ENCODE measurements around the gene SMCR8.
"Not testable (repeated sequence)": the region's sequence is repeated elsewhere in the genome, so short reads cannot be mapped to it uniquely, and the experiment has no call there.

The SMCR8 gene

GRCh38 chr17:18314731-18315561 lies at the start of gene SMCR8, which contains the start of gene TOP3A:
SMCR8 (plus strand) TSS chr17:18315293; CDS start chr17:18315790, 497 bp downstream.
TOP3A (minus strand) TSS chr17:18314994; CDS start chr17:18314778, 216 bp downstream.
- DNase-seq = peak; percentile 89

- DNase-seq = no peak
Observed at GRCh38 chr17:18267366-18267765, 47.7 kb upstream of the SMCR8 start.

- DNase-seq = no peak
Observed at GRCh38 chr17:18267927-18268711, 47.0 kb upstream of the SMCR8 start.

GRCh38 chr17:18270046-18270931 lies 44.8 kb upstream of the SMCR8 start:
- DNase-seq = no peak

- DNase-seq = no peak
Observed at GRCh38 chr17:18277076-18277475, 38.0 kb upstream of the SMCR8 start.

GRCh38 chr17:18278867-18279266 lies 36.2 kb upstream of the SMCR8 start:
- no peak for DNase-seq

GRCh38 chr17:18280249-18280648 lies 34.8 kb upstream of the SMCR8 start:
- no peak for DNase-seq

- DNase-seq = peak; percentile 27
Observed at GRCh38 chr17:18280766-18281371, 34.2 kb upstream of the SMCR8 start.

GRCh38 chr17:18281788-18282187 lies 33.3 kb upstream of the SMCR8 start:
- no peak for DNase-seq

- DNase-seq = no peak
Observed at GRCh38 chr17:18285296-18285695, 29.8 kb upstream of the SMCR8 start.

- no peak for DNase-seq
Observed at GRCh38 chr17:18291718-18292540, 23.2 kb upstream of the SMCR8 start.

- DNase-seq = not testable (repeated sequence)
Observed at GRCh38 chr17:18298061-18298460, 17.0 kb upstream of the SMCR8 start.

GRCh38 chr17:18300725-18301480 lies 14.2 kb upstream of the SMCR8 start:
- DNase-seq = no peak

GRCh38 chr17:18303206-18303605 lies 11.9 kb upstream of the SMCR8 start:
- not testable (repeated sequence) for DNase-seq

- no peak for DNase-seq
Observed at GRCh38 chr17:18309202-18309601, 5.9 kb upstream of the SMCR8 start.

- DNase-seq = no peak
Observed at GRCh38 chr17:18314059-18314730, 898 bp upstream of the SMCR8 start.

GRCh38 chr17:18315562-18315922 lies 449 bp downstream of the SMCR8 start:
- no peak for DNase-seq

GRCh38 chr17:18315961-18316360 lies 868 bp downstream of the SMCR8 start:
- no peak for DNase-seq

- no peak for DNase-seq
Observed at GRCh38 chr17:18318117-18318516, 3.0 kb downstream of the SMCR8 start.

- no peak for DNase-seq
Observed at GRCh38 chr17:18318771-18319450, 3.8 kb downstream of the SMCR8 start.
